NCI-H2029 treated with DMSO at 0.1 percent for 48 hours (cell line): Measurements from ENCODE around the gene RHD.
"Not testable (repeated sequence)": the region's sequence is repeated elsewhere in the genome, so short reads cannot be mapped to it uniquely, and the experiment has no call there.

ENCODE experiments used
- DNase-seq: peaks from one replicate; lab custom pipeline; 2025; lab: John Stamatoyannopoulos, UW

Gene RHD

GRCh38 chr1:25356441-25356840, 84.1 kb downstream of the RHD start:
- DNase-seq: no peak

- no peak for DNase-seq
Measured at GRCh38 chr1:25356848-25357247, 84.5 kb downstream of the RHD start.

- no peak for DNase-seq
Measured at GRCh38 chr1:25360596-25361581, 88.6 kb downstream of the RHD start.

GRCh38 chr1:25361901-25362300, 89.6 kb downstream of the RHD start:
- no peak for DNase-seq

- not testable (repeated sequence) for DNase-seq
Measured at GRCh38 chr1:25362634-25363559, 90.6 kb downstream of the RHD start.

- DNase-seq: no peak
Measured at GRCh38 chr1:25369241-25369640, 96.9 kb downstream of the RHD start.

- DNase-seq: not testable (repeated sequence)
Measured at GRCh38 chr1:25369691-25370271, 97.5 kb downstream of the RHD start.

- not testable (repeated sequence) for DNase-seq
Measured at GRCh38 chr1:25371757-25372156, 99.4 kb downstream of the RHD start.

GRCh38 chr1:25378367-25378766, 106.1 kb downstream of the RHD start:
- not testable (repeated sequence) for DNase-seq
